ENCODE measurements around the gene ECSIT. TPM values are rescaled to one million over a fixed set of nuclear protein-coding genes. Genes with fewer than 3 reads are reported as not detected.

ECSIT gene
- total RNA-seq, 1 experiment from 2014 or later, result 56.4 TPM

GRCh38 chr19:11481534-11482383 is 47.2 kb downstream of the ECSIT start (continued):
- no peak for TF ChIP-seq USF2 (CRISPR knock-in tag; IDR thresholded peaks at IDR 0.05)

GRCh38 chr19:11480715-11481533 is 48.0 kb downstream of the ECSIT start, which contains the start of gene ELAVL3:
TSS of gene ELAVL3 (minus strand) at chr19:11481046. CDS start at chr19:11480608, 438 bp downstream.
- ChIA-PET POLR2A (interaction anchor here (1.6 kb wide), 1 partner anchor 59 kb away, joined by 4 read pairs; no protein-coding TSS in a partner anchor), CTCF (interaction anchor here (0.5 to 3.1 kb wide), 10 partner anchors 11 to 253 kb away, joined by 3 to 36 read pairs (median 6); partner anchors contain the start of gene RGL3)
- H3K4me3 Mint-ChIP-seq, result peak within 1 kb of the TSS; percentile 62
- peaks cover 13% of the 10 kb centered on the region for H3K4me1 Mint-ChIP-seq
- H3K27ac Mint-ChIP-seq, result no peak within 1 kb of the TSS
- DNase-seq (ENCODE audit: low spot score), result peak; percentile 69
- no peaks in the 10 kb centered on the region for H3K9me3 Mint-ChIP-seq
- ATAC-seq, result peak; percentile 6
- peaks cover 55% of the 10 kb centered on the region for H3K27me3 Mint-ChIP-seq (ENCODE audit: low read depth)
- H3K36me3 Mint-ChIP-seq, result no peaks in the 10 kb centered on the region
- TF ChIP-seq NFYB (CRISPR knock-in tag; conservative IDR thresholded peaks at IDR 0.05; ENCODE audit: low read depth) (peak; percentile 69), ZNF232 (CRISPR knock-in tag; IDR thresholded peaks at IDR 0.05) (no peak)

- ATAC-seq (no peak), DNase-seq (ENCODE audit: low spot score) (peak; percentile 26)
- no peak overlapping the region for H3K27ac Mint-ChIP-seq
- ChIA-PET CTCF (interaction anchor here (0.6 to 3.1 kb wide), 13 partner anchors 11 to 186 kb away, joined by 3 to 36 read pairs (median 5); partner anchors contain the start of genes ODAD3 and RGL3), POLR2A (interaction anchor here (1.0 to 1.6 kb wide), 2 partner anchors 22 to 58 kb away, joined by 3 to 4 read pairs; no protein-coding TSS in a partner anchor)
- no peak for TF ChIP-seq OVOL2 (CRISPR knock-in tag; IDR thresholded peaks at IDR 0.05; ENCODE audit: borderline replicate concordance)
- no peak for TF ChIP-seq ZNF219 (CRISPR knock-in tag; IDR thresholded peaks at IDR 0.05; ENCODE audit: borderline replicate concordance)
- TF ChIP-seq, protein P1, sequence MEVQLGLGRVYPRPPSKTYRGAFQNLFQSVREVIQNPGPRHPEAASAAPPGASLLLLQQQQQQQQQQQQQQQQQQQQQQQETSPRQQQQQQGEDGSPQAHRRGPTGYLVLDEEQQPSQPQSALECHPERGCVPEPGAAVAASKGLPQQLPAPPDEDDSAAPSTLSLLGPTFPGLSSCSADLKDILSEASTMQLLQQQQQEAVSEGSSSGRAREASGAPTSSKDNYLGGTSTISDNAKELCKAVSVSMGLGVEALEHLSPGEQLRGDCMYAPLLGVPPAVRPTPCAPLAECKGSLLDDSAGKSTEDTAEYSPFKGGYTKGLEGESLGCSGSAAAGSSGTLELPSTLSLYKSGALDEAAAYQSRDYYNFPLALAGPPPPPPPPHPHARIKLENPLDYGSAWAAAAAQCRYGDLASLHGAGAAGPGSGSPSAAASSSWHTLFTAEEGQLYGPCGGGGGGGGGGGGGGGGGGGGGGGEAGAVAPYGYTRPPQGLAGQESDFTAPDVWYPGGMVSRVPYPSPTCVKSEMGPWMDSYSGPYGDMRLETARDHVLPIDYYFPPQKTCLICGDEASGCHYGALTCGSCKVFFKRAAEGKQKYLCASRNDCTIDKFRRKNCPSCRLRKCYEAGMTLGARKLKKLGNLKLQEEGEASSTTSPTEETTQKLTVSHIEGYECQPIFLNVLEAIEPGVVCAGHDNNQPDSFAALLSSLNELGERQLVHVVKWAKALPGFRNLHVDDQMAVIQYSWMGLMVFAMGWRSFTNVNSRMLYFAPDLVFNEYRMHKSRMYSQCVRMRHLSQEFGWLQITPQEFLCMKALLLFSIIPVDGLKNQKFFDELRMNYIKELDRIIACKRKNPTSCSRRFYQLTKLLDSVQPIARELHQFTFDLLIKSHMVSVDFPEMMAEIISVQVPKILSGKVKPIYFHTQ (CRISPR knock-in tag; IDR thresholded peaks at IDR 0.05), result no peak
- TF ChIP-seq MYBL2 (CRISPR knock-in tag; IDR thresholded peaks at IDR 0.05), result 0 out of 2 replicates have a peak, but pooled peaks have one; percentile 6
- H3K4me3 Mint-ChIP-seq, result no peak overlapping the region
- peaks cover 13% of the 10 kb centered on the region for H3K4me1 Mint-ChIP-seq
- no peaks in the 10 kb centered on the region for H3K9me3 Mint-ChIP-seq
- H3K27me3 Mint-ChIP-seq (ENCODE audit: low read depth), result peaks cover 55% of the 10 kb centered on the region
- H3K36me3 Mint-ChIP-seq, result no peaks in the 10 kb centered on the region
Observed at GRCh38 chr19:11479898-11480714, 48.8 kb downstream of the ECSIT start.

DNA sequence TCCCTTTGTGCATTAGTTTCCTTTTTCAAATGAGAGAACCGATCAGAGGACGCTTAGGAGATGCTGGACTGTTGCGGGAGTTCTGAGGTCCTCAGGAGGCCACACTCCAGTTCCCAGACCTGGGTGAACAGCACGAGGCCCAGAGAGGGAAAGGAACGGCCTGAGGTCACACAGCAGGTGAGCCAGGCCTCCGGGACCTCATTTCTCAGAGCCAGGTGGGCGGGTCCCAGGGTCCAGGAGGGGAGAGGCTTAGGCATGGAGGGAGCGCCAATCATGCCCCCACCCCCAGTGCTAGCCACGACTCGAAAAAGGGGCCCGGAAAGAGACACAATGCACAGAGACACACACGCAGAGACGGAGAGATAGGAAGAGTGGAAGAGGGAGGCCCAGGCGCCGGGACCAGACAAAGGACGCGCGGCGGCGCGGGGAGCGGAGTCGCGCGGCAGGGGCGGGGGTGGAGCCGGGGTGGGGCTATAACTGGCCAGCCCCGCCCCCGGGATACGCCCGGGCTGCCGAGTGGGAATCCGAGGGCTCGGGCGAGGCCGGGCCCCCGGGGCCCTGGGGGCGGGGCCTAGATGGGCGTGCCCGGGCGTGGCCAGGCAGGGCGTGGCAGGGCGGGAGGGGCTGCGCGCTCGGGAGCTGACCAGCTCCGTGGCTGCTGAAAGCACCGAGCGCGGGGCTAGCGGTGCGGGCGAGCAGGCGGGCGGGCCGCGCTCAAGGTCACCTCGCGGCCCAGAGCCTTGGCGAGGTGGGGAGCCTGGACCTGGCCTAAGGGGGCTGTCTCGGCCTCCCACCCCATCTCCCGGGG is 49.6 kb downstream of the ECSIT start:
- peak overlapping the region; percentile 66 for H3K4me3 Mint-ChIP-seq
- H3K36me3 Mint-ChIP-seq, result no peaks in the 10 kb centered on the region
- peaks cover 13% of the 10 kb centered on the region for H3K4me1 Mint-ChIP-seq
- ATAC-seq (peak; percentile 47), DNase-seq (ENCODE audit: low spot score) (peak; percentile 93)
- no peak overlapping the region for H3K27ac Mint-ChIP-seq
- CTCF ChIA-PET, result interaction anchor here (0.6 to 1.3 kb wide), 7 partner anchors 27 to 185 kb away, joined by 3 to 9 read pairs (median 5); partner anchors contain the start of genes ODAD3 and RGL3
- POLR2A ChIA-PET, result interaction anchor here (0.6 to 1.0 kb wide), 2 partner anchors 22 to 95 kb away, joined by 3 to 5 read pairs; partner anchors contain the start of gene EPOR
- H3K9me3 Mint-ChIP-seq, result no peaks in the 10 kb centered on the region
- peaks cover 55% of the 10 kb centered on the region for H3K27me3 Mint-ChIP-seq (ENCODE audit: low read depth)
- TF ChIP-seq, protein P2, sequence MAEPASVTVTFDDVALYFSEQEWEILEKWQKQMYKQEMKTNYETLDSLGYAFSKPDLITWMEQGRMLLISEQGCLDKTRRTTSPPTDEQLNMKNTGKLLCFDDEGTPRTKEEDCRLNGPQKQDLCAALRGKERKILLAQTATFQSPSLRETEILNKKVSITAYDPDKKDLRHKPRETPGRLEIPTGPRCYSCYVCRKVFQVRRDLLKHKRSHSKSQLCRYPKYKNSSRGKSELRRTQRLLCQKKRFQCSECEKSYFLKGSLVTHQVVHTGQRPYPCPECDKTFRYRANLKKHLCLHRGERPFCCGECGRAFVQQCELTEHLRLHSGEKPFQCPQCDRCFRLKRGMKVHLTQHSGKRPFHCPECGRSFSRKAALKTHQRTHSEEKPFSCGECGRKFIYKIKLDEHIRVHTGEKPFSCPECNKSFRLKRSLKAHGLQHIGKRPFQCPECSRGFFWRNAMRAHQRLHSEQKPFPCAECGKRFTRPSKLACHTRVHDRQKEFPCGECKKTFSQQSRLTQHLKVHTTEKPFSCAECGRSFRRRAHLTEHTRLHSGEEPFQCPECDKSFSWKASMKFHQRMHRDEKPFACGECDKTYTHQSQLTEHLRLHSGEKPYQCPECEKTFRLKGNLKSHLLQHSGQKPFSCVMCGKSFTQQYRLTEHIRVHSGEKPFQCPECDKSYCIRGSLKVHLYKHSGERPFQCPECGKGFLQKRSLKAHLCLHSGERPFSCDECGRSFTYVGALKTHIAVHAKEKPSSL (CRISPR knock-in tag; conservative IDR thresholded peaks at IDR 0.05), result no peak
- TF ChIP-seq USF2 (CRISPR knock-in tag; IDR thresholded peaks at IDR 0.05) (peak; percentile 32; the same call in 1 of the 2 replicates), HMGA2 (CRISPR knock-in tag; IDR thresholded peaks at IDR 0.05) (no peak), TEAD4 (CRISPR knock-in tag; IDR thresholded peaks at IDR 0.05) (no peak), ZNF219 (CRISPR knock-in tag; IDR thresholded peaks at IDR 0.05; ENCODE audit: borderline replicate concordance) (no peak; the same call in 1 of the 2 replicates), OVOL2 (CRISPR knock-in tag; IDR thresholded peaks at IDR 0.05; ENCODE audit: borderline replicate concordance) (no peak), SOX15 (CRISPR knock-in tag; IDR thresholded peaks at IDR 0.05) (no peak), FOXP1 (CRISPR knock-in tag; IDR thresholded peaks at IDR 0.05; ENCODE audit: borderline replicate concordance) (no peak), ELF4 (CRISPR knock-in tag; IDR thresholded peaks at IDR 0.05; ENCODE audit: low read depth) (no peak), ATF1 (CRISPR knock-in tag; IDR thresholded peaks at IDR 0.05) (no peak)
